ENCODE results near the gene NME4. TPM values are rescaled to one million over a fixed set of nuclear protein-coding genes. Genes with fewer than 3 reads are reported as not detected.
A peak's percentile ranks its signal among the peaks of the same experiment; 100 is the strongest.
"Not testable (repeated sequence)": the region's sequence is repeated elsewhere in the genome, so short reads cannot be mapped to it uniquely, and the experiment has no call there.

The NME4 gene
- total RNA-seq, 2 experiments from 2014 or later = 15.6 to 17.3 TPM

DNA sequence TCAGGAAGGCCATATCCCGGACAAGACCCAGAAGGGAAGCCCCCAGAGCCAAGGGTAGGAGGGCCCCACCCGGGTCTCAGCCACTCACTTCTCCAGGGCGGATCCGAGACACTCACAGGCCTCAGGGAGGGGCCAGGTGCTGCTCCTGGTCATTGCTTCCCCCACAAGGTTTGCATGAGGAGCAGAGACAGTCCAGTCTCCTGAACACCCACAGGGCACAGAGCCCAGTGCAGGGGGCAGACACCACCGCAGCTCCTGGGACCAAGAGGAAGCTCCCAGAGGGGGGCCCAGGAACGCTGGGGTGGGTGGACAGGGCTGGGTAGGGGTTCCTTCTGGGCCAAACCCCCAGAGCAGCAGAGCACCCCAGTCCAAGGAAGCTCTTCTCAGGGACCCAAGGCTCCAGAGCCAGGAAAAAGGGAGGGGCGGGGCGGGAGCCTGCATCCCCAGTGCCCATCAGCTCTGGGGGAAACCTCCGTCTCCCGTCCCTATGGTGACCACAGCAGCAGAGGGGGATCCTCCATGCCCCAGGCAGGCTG is 26.0 kb upstream of the NME4 start:
- peaks cover 2% of the 10 kb centered on the region for H3K36me3 Mint-ChIP-seq
- H3K9me3 Mint-ChIP-seq = no peaks in the 10 kb centered on the region
- no peak for DNase-seq
- H3K4me3 Mint-ChIP-seq = peak overlapping the region; percentile 90
- H3K4me1 Mint-ChIP-seq = peaks cover 10% of the 10 kb centered on the region
- H3K27me3 Mint-ChIP-seq = no peaks in the 10 kb centered on the region
- peak overlapping the region; percentile 89 for H3K27ac Mint-ChIP-seq

DNA sequence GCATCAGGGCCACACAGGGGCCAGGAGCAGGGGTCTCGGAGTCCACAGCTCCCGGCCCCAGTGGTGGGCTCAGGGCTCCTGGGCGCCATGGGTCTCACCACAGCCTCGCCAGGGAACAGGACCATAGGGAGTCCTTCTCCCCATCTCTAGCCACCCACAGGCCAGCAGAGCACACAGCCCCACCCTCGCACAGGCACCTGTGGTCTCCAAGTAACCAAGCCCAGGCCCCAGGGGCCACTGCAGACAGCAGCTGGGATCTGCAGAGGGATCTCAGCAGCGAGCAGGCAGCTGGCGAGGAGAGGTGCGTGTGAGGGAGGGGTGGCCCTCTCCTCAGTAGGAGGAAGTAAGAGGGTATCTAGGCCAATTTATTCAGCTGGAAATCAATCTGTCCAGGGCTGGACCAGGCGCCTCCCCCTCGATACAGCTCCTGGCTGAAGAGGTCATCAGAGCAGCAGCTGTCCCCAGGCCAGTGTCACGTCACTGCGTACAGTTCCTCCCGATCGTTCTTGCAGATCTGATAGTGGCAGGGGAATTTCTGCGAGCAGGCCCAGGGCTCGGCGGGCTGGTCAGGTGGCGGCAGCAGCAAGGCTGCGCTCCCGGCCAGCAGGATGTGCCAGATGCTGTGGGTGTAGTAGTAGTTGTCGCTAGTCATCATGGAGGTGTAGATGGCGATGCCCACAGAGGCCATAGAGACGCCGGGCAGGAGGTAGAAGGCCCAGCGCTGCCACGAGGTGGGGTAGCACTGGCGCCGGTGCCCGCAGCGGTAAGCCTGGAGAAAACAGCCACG is 25.3 kb upstream of the NME4 start:
- no peak for DNase-seq
- H3K4me3 Mint-ChIP-seq = no peak overlapping the region
- no peak overlapping the region for H3K27ac Mint-ChIP-seq
- peaks cover 2% of the 10 kb centered on the region for H3K36me3 Mint-ChIP-seq
- peaks cover 10% of the 10 kb centered on the region for H3K4me1 Mint-ChIP-seq
- no peaks in the 10 kb centered on the region for H3K9me3 Mint-ChIP-seq
- no peaks in the 10 kb centered on the region for H3K27me3 Mint-ChIP-seq

DNA sequence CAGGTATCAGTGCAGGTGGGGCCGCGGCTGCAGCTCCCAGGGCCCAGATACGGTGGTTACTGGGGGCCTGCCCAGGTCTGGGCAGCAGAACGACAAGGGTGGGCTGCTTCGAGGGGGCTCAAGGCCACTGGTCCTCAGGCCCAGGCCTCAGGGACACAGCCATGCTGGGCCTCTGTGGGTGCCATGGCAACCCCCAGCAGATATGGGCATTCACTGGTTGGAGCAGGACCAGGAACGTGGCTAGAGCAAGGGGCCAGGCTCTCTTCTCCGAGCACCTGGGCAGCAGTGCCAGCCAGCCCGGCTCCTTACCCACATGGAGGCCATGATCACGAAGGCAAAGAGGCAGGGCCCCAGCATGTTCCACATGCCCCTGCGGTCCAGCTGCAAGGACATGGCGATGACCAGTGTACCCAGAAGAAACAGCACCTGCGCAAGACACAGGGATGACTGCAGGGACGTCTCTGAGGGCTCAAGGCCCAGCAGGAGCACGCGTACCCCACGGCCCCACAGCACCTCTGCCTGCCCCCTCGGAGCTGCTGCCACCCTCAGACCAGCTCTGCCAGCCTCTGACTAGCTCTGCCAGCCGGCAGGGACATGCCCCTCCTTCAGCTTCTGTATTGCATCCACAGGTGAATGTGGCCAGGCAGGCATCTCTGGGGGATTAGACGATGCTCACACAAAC is 24.6 kb upstream of the NME4 start:
- Mint-ChIP-seq H3K4me1 (peaks cover 10% of the 10 kb centered on the region), H3K27ac (no peak overlapping the region), H3K27me3 (no peaks in the 10 kb centered on the region), H3K36me3 (peaks cover 4% of the 10 kb centered on the region), H3K4me3 (no peak overlapping the region), H3K9me3 (no peaks in the 10 kb centered on the region)
- DNase-seq = no peak

DNA sequence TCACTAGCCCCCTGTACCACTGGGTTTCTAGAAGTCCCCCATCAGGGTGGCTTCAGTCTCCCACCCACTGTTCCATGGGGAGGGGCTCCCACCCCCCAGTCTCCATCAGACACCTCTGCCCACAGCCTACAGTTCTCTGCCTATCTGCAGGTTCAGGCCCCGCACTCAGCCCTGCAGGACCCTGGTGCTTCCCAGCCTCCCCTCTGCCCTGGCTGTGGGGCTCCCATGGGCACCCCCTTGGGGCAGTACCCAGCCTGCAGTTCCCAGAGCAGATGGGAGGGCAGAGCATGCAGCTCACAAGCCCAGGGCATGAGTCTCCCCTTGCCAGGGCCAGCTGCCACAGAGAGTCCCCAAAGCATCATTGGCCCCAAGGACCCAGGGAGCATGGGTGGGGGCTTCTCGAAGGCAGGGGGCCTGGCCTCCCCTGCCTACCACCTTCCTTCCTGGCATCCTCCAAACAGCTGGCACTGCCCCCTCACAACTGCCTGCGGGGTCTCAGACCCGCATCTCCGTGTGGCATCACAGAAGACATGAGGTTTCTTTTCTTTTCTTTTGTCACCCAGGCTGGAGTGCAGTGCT is 23.9 kb upstream of the NME4 start:
- H3K9me3 Mint-ChIP-seq = no peaks in the 10 kb centered on the region
- no peak for DNase-seq
- no peak overlapping the region for H3K27ac Mint-ChIP-seq
- H3K4me1 Mint-ChIP-seq = peaks cover 10% of the 10 kb centered on the region
- H3K27me3 Mint-ChIP-seq = no peaks in the 10 kb centered on the region
- no peak overlapping the region for H3K4me3 Mint-ChIP-seq
- peaks cover 4% of the 10 kb centered on the region for H3K36me3 Mint-ChIP-seq

DNA sequence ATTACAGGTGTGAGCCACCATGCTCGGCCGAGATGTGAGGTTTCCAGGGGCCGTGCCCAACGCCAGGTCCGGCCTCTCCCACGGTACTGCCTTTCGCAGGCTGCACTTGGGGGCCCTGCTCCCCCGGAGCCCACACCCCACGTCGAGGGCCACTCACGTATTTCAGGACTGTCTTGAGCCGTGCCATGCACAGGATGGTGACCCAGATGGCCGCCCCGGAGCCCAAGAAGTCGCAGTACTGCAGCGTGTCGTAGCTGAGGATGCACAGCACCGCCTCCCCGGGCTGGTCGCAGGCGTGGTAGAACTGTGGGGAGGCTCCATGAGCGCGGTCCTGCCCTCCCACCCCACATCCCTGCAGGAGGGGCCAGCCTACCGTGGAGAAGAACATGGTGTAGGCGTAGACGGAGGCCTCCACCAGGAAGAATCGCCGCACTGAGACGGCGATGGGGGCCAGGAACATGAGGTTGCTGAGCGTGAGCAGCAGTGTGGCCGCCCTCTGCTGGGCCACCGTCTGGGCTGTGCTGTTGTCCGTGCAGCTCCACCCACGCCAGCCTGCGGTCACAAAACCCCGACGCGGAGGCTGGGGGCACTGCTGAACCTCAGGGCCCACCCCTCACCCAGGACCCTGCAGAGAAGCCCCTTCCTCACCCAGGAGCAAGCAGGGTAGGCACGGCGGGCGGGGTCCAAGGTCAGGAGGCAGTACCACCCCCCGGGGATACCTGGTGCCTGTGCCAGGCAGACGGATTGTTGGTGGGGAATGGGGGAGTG is 23.0 kb upstream of the NME4 start:
- Mint-ChIP-seq H3K27me3 (no peaks in the 10 kb centered on the region), H3K36me3 (peaks cover 4% of the 10 kb centered on the region), H3K27ac (no peak overlapping the region), H3K4me1 (peaks cover 10% of the 10 kb centered on the region), H3K9me3 (no peaks in the 10 kb centered on the region), H3K4me3 (no peak overlapping the region)
- no peak for DNase-seq

DNA sequence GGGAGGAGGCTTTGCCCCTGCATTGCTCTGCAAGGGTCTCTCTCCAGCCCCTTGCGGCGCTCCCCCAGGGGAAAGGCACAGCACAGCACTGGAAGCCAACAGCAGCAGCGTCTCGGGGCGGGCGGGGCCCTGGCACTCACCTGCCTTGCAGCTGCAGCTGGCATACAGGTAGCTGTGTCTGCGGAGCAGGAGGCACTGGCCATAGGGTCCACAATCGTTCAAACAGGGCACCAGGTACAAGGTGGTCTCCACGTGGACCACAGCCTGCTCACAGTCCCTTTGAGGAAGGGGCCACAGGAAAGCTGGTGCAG is 22.4 kb upstream of the NME4 start:
- peaks cover 4% of the 10 kb centered on the region for H3K36me3 Mint-ChIP-seq
- H3K4me1 Mint-ChIP-seq = peaks cover 8% of the 10 kb centered on the region
- no peak overlapping the region for H3K4me3 Mint-ChIP-seq
- no peaks in the 10 kb centered on the region for H3K27me3 Mint-ChIP-seq
- H3K9me3 Mint-ChIP-seq = no peaks in the 10 kb centered on the region
- H3K27ac Mint-ChIP-seq = no peak overlapping the region
- no peak for DNase-seq

DNA sequence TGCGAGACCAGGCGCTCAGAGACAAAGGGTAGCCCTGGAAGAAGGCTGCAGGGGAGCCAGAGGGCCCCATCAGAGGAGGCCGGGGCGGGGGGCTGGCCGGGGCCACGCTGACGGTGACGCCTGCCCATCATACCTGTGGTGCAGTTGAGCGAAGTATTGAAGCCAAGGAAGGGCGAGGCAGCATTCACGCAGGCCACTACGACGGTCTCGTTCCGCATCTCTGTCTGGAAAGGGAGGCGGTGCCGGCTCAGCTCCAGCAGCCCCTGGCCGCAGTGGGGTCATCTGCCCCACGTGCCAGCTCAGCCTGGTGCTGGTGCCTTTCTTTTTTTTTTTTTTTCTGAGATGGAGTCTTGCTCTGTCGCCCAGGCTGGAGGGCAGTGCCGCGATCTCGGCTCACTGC is 21.8 kb upstream of the NME4 start:
- Mint-ChIP-seq H3K9me3 (no peaks in the 10 kb centered on the region), H3K4me3 (no peak overlapping the region), H3K4me1 (peaks cover 10% of the 10 kb centered on the region), H3K27me3 (no peaks in the 10 kb centered on the region), H3K36me3 (peaks cover 4% of the 10 kb centered on the region), H3K27ac (no peak overlapping the region)
- DNase-seq = no peak

DNA sequence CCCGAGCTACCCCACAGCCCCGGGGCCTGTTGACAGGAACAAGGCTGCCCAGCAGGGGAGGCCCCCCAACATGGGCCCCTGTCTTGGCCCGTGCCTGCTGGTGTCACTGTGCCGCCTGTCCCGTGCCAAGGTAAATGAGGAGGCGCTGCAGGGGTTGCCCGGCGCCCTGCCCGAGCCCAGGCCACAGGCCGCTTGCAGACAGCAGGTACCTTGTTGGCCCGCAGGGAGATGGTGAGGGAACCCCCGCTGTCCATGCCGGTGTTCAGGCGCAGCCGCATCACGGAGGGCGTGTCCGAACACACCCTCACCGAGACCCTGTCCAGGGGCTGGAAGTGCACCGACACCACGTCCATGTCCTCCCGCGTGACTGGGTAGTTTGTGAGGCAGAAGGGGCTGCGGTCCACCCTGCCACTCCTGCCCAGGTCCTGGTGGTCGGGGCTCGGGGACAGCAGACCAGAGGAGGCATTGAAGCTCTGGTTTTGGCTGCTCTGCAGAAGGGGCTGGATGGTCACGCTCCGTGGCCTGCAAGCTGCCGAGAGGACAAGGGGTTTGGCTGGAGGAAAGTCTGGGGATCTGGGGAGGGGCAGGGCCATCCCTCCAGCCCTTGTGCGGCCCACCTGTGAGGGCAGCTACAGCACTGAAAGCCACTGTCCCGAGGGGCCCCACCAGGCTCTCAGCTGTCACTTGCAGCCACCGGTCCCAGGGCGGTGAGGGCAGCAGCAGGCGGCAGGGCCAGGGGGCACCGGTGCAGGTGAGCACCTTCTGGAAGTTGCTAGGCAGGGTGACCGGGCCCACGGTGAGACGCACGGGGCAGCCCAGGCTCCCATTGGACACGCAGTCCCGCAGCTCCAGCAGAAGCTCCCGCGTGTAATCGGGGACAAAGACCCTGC is 20.8 kb upstream of the NME4 start:
- H3K9me3 Mint-ChIP-seq = no peaks in the 10 kb centered on the region
- DNase-seq = no peak
- H3K4me3 Mint-ChIP-seq = no peak overlapping the region
- H3K4me1 Mint-ChIP-seq = peaks cover 7% of the 10 kb centered on the region
- H3K27ac Mint-ChIP-seq = no peak overlapping the region
- H3K36me3 Mint-ChIP-seq = peaks cover 2% of the 10 kb centered on the region
- H3K27me3 Mint-ChIP-seq = no peaks in the 10 kb centered on the region

DNA sequence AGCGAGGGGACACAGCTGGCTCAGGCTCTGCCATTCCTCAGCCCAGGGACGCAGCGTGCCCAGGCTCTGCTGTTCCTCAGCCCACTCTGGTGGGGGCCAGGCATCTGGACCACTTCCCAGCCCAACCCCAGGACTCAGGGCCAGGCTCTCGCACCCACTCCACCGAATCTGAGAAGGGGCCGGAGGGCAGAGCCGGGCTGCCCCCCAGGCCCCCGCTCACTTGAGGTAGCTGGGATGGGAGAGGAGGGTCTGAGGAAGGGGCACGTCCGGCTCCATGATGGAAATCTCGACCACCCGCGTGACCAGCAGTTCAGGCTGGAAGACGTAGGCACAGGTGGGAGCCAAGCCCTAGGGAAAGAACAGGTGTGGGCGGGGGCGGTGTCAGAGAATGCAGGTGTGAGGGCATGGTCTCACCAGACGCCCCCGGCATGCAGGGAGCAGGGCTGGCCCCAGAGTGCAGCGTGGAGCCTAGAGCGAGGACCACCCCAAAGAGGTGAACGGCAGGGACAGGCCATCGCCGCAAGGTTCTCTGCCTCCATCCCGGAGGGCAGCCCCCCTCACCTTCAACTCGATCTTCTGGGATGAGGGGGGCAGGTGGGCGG is 20.1 kb upstream of the NME4 start:
- H3K27ac Mint-ChIP-seq = no peak overlapping the region
- no peak overlapping the region for H3K4me3 Mint-ChIP-seq
- H3K9me3 Mint-ChIP-seq = no peaks in the 10 kb centered on the region
- no peaks in the 10 kb centered on the region for H3K27me3 Mint-ChIP-seq
- DNase-seq = no peak
- peaks cover 2% of the 10 kb centered on the region for H3K36me3 Mint-ChIP-seq
- peaks cover 7% of the 10 kb centered on the region for H3K4me1 Mint-ChIP-seq

DNA sequence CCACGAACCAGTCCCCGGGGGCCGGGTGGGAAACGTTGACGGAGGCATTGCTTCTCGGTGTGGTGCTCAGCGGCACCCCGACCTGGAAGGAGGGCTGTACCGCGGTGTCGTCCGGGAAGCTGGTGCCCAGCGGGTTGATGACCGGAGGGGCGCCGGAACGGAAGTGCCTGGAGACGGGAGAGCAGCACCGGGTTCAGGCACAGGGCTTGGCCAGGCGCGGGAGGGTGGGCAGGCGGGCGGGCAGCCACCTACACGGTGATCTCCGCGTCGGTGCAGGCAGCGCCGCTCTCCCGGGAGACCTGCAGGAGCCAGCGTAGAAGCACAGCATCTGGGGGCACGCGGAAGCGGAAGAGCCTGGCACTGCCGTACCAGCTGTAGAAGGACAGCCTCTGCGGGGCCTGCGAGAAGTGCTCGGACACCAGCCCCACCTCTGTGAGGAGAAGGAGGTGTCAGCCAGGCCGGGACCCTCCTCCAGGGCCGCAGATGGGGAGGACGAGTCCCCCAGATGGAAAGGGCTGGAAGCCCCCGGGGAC is 19.5 kb upstream of the NME4 start:
- H3K27ac Mint-ChIP-seq = no peak overlapping the region
- H3K36me3 Mint-ChIP-seq = peaks cover 2% of the 10 kb centered on the region

DNA sequence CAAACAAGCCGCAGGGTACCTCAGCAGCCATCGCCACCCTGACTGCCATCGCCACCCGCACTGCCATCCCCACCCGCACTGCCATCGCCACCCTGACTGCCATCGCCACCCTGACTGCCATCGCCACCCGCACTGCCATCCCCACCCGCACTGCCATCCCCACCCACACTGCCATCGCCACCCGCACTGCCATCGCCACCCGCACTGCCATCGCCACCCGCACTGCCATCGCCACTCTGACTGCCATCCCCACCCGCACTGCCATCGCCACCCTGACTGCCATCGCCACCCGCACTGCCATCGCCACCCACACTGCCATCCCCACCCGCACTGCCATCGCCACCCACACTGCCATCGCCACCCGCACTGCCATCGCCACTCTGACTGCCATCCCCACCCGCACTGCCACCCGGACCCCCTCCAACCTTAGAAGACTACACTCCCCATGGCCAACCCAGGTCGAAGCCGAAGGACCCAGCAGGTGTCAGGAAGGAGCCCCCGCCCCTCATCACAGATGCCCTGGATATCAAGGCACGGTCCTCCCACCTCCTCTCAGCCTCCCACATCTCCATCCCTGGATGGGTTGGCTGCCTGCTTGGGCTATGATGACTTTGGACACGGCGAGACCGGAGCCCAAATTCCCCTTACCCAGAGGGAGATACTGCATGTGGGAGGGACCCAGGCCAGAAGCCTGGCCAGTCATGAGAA is 18.7 kb upstream of the NME4 start:
- not testable (repeated sequence) for H3K27me3 Mint-ChIP-seq, H3K36me3 Mint-ChIP-seq, DNase-seq, H3K4me3 Mint-ChIP-seq, H3K9me3 Mint-ChIP-seq, H3K27ac Mint-ChIP-seq
- peaks cover 14% of the 10 kb centered on the region for H3K4me1 Mint-ChIP-seq

More for the DNA sequence above, 19.5 kb upstream of the NME4 start:
- Mint-ChIP-seq H3K4me3 (no peak overlapping the region), H3K9me3 (no peaks in the 10 kb centered on the region), H3K27me3 (no peaks in the 10 kb centered on the region), H3K4me1 (peaks cover 8% of the 10 kb centered on the region)
- DNase-seq = no peak

DNA sequence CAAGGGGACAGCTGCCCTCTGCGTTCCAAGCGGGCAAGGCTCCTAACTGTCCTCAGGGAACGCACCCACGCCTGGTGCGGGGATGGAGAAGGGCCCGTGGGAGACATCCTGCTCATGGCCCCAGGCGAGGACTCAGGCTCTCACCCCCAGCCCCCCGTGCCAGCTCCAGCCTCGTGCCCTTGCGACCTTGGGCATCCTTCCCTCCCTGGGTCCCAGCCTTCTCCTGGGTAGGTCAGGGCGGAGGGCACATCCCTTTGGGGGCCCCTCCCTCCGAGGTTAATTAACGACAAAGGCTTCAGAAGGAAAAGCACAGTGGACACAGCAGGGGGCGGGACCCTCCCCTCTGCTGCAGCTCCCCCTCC is 18.2 kb upstream of the NME4 start:
- Mint-ChIP-seq H3K36me3 (peaks cover 2% of the 10 kb centered on the region), H3K4me3 (no peak overlapping the region), H3K4me1 (peaks cover 18% of the 10 kb centered on the region), H3K9me3 (no peaks in the 10 kb centered on the region), H3K27me3 (no peaks in the 10 kb centered on the region), H3K27ac (no peak overlapping the region)
- DNase-seq = no peak

DNA sequence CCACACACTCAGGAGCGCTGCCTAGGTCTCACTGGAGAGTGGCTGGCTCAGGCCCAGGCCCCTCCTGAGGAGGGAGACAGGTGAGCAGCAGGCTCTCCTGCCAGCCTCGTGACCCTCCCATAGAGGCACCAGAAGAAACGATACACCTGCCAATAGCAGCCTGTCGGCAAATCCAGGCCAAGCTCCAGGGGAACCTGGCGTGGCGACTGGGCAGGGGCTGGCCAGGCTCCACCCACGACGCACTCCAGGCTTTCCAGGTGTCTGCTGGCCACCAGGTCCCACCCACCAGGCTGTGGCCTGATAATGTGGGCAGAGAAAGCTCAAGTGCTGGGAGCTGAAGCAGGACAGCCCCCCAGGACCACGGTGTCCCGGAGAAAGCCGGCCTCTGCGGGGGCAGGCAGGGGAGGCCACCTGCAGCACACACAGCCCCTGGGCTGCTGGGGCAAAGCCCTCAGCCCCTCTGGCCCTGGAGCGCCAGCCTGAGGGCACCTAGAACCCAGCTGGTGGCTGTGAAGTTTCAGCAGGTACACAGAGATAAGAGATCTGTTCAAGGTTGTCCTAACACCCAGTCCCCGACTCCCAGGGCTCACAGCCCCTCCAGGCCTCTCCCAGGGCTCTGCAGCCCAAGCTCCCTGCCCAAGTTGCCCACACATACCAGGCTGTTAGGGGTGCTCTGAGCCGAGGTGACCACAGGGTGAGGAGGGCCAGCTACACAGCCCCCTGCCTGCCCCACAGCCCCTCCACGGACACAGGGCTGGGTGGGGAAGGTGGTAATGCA is 17.6 kb upstream of the NME4 start:
- DNase-seq = no peak
- Mint-ChIP-seq H3K27me3 (no peaks in the 10 kb centered on the region), H3K4me3 (peak overlapping the region; percentile 25), H3K4me1 (peaks cover 18% of the 10 kb centered on the region), H3K27ac (no peak overlapping the region), H3K9me3 (no peaks in the 10 kb centered on the region), H3K36me3 (peaks cover 2% of the 10 kb centered on the region)

Data from activated naive CD8-positive, alpha-beta T cell treated with anti-CD3 and anti-CD28 coated beads for 36 hours (primary cell).